Kidney (tissue), 14 donors: Measurements from ENCODE around the gene P3H4. TPM values are rescaled to one million over a fixed set of nuclear protein-coding genes. Genes with fewer than 3 reads are reported as not detected.

Experiments used
- DNase-seq, 5 donors: peaks; one replicate each; pipeline ENCODE4 v3.0.0-alpha.2; 2013 to 2020
- FAIRE-seq: peaks from 2 replicates; lab custom pipeline; 2012; peaks lifted over from hg19 to GRCh38; lab: Jason Lieb, UNC
- H3K27ac ChIP-seq, 2 donors: one replicate each; pipeline ENCODE4 v1.7.0; 2013; ENCODE audit warnings: low read depth in 2 of 2, low read length in 2 of 2, inconsistent platforms in 1 of 2
- H3K27me3 ChIP-seq: one replicate; pipeline ENCODE4 v1.7.1; 2013; ENCODE audit warnings: low read length, inconsistent platforms; ENCODE audit not compliant: control insufficient read depth, insufficient read depth
- H3K36me3 ChIP-seq, 3 donors: one replicate each; pipeline versions ENCODE4 v1.7.0 to v1.7.1; 2013; ENCODE audit warnings: low read length in 3 of 3, control low read depth in 1 of 3, inconsistent platforms in 1 of 3; ENCODE audit not compliant: insufficient read depth in 3 of 3, control insufficient read depth in 2 of 3
- H3K4me1 ChIP-seq, 3 donors: one replicate each; pipeline versions ENCODE4 v1.7.0 to v1.7.1; 2013; ENCODE audit warnings: low read length in 3 of 3, inconsistent platforms in 1 of 3, low read depth in 1 of 3; ENCODE audit not compliant: control insufficient read depth in 2 of 3, insufficient read depth in 2 of 3
- H3K4me3 ChIP-seq, 3 donors: one replicate each; pipeline versions ENCODE4 v1.7.0 to v1.8.1; 2013; ENCODE audit warnings: low read length in 3 of 3, control low read depth in 1 of 3, inconsistent platforms in 1 of 3
- H3K9ac ChIP-seq, 3 donors: one replicate each; pipeline versions ENCODE4 v1.7.0 to v1.7.1; 2013; ENCODE audit warnings: low read length in 3 of 3, control low read depth in 1 of 3, inconsistent platforms in 1 of 3
- H3K9me3 ChIP-seq, 3 donors: one replicate each; pipeline versions ENCODE4 v1.7.0 to v1.7.1; 2013; ENCODE audit warnings: low read length in 3 of 3, control low read depth in 1 of 3, inconsistent platforms in 1 of 3; ENCODE audit not compliant: control insufficient read depth in 2 of 3, insufficient read depth in 1 of 3
- CTCF ChIP-seq: IDR thresholded peaks from 3 replicates; pipeline ENCODE4 v1.5.1; 2012; ENCODE audit warnings: mild to moderate bottlenecking, moderate library complexity, borderline replicate concordance; ENCODE audit not compliant: insufficient read depth; ENCODE audit errors: extremely low read depth
- intact Hi-C: fragments of 100-400 bp; cut with DNase I; formaldehyde crosslinking; loops from one replicate; pipeline ENCODE4 v1.11.1; 2022
- polyA plus RNA-seq: library from polyadenylated mRNA; stranded (reverse); fragments of 350-450 nt; fragmentation: Illumina TruSeq; extraction: RNeasy Lipid Tissue Mini Kit (QIAGEN cat#74804); gene quantifications from one replicate; pipeline ENCODE4 v1.2.3, GENCODE V29; 2014; ENCODE audit warnings: low read depth, low replicate concordance; ENCODE audit not compliant: insufficient read depth
- total RNA-seq: library from RNA; stranded (reverse); fragmentation: NEBNext Ultra II Directional; extraction: Animal tissue kit (Norgen Biotek cat#: 25700); gene quantifications from one replicate; pipeline ENCODE4 v1.2.1, GENCODE V29; 2021
- donor health status: control.
- donor health status: control.
- donor health status: control.
- donor health status: control.
- donor health status: control.
- donor health status: DM: yes; HTN: yes; CAD: no.
- donor health status: Normal renal cell carcinoma (clear cell type).

The P3H4 gene
- total and polyA plus RNA-seq, 2 donors from 2014 or later = 13.6 to 13.7 TPM

- Histone ChIP-seq H3K9ac (no peak overlapping the region), H3K27ac (no peak overlapping the region), H3K4me3 (no peak overlapping the region), H3K9me3 (no peaks in the 10 kb centered on the region), H3K36me3 (peaks cover 17 to 69% (median 54%) of the 10 kb centered on the region in 3 donors), H3K4me1 (peaks cover 0 to 9% (median 2%) of the 10 kb centered on the region in 3 donors), H3K27me3 (no peaks in the 10 kb centered on the region)
- no peak for DNase-seq
- no peak for FAIRE-seq
- TF ChIP-seq CTCF = no peak
- intact Hi-C loops = no loop called here
Measured at GRCh38 chr17:41767324-41768042, 44.3 kb downstream of the P3H4 start.

GRCh38 chr17:41766135-41766534 lies 45.6 kb downstream of the P3H4 start:
- no peak overlapping the region for H3K9ac ChIP-seq
- intact Hi-C loops = no loop called here
- peaks cover 18 to 76% (median 56%) of the 10 kb centered on the region in 3 donors for H3K36me3 ChIP-seq
- no peak overlapping the region for H3K4me3 ChIP-seq
- DNase-seq (no peak), FAIRE-seq (no peak)
- no peak for TF ChIP-seq CTCF
- H3K4me1 ChIP-seq = no peaks in the 10 kb centered on the region
- H3K27me3 ChIP-seq = no peaks in the 10 kb centered on the region
- no peaks in the 10 kb centered on the region for H3K9me3 ChIP-seq
- H3K27ac ChIP-seq = no peak overlapping the region

DNA sequence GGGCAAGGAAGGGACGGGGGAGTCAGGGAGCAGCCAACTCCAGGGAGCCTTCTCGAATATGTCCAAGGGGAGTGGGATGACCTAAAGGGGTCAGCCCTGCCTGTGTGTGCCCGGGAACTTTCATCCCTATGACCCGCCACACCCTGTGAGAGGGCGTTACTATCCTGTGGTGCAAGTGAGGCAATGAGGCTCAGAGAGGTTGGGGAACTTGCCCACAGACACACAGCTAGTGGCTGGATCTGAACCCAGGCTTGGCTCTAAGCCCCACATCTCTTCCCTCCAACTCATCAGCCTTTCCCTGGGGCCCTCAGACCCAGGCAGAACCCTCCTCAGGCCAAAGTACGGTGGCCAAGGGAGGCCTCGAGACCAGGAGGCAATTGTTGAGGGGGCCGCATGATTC lies 48.4 kb downstream of the P3H4 start:
- Histone ChIP-seq H3K27me3 (no peaks in the 10 kb centered on the region), H3K9me3 (no peaks in the 10 kb centered on the region), H3K27ac (no peak overlapping the region), H3K4me3 (no peak overlapping the region), H3K36me3 (peaks cover 16 to 64% (median 54%) of the 10 kb centered on the region in 3 donors), H3K4me1 (no peaks in the 10 kb centered on the region), H3K9ac (no peak overlapping the region)
- intact Hi-C loops = no loop called here
- DNase-seq = no peak
- no peak for FAIRE-seq
- TF ChIP-seq CTCF = no peak
